ENCODE data around the gene UBE2C.

UBE2C gene

GRCh38 chr20:45863543-45864470 is 51.4 kb downstream of the UBE2C start:
- H3K4me3 ChIP-seq (ENCODE audit: low read depth, low read length) = no peak overlapping the region
- no peak for TF ChIP-seq CTCF (IDR thresholded peaks at IDR 0.05; ENCODE audit: low read depth, low read length)

- H3K4me3 ChIP-seq (ENCODE audit: low read depth, low read length) = no peak overlapping the region
- TF ChIP-seq CTCF (IDR thresholded peaks at IDR 0.05; ENCODE audit: low read depth, low read length) = no peak
These were observed 54.0 kb downstream of the UBE2C start for GRCh38 chr20:45866454-45866853.

Data from WI38 (cell line).